ENCODE results near the gene DENND2C.
A peak's percentile ranks its signal among the peaks of the same experiment; 100 is the strongest.

DENND2C gene

GRCh38 chr1:114685851-114686250, 16.0 kb upstream of the DENND2C start:
- no peak for DNase-seq (ENCODE audit: low read depth in 2 of 2)

GRCh38 chr1:114677691-114678090, 7.8 kb upstream of the DENND2C start:
- no peak for DNase-seq (ENCODE audit: low read depth in 2 of 2)

DNA sequence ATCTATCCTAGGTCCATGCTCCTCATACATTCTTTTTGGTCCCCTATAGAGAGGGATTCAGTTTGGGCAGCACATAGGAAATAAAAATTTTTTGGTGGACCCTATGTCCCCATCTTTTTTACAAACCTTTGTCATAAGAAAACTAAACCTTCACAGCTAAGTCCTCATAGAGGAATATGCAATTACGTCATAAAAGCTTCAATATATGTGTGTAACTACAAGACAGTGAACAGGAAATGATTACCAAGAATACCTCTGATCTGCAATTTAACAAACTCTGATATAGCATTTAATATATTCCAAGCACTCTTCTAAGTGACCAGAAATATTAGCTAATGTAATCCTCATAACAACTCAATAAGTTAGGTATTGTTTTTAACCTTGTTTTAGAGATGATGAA, 6.3 kb upstream of the DENND2C start:
- no peak for DNase-seq (ENCODE audit: low read depth in 2 of 2)

DNA sequence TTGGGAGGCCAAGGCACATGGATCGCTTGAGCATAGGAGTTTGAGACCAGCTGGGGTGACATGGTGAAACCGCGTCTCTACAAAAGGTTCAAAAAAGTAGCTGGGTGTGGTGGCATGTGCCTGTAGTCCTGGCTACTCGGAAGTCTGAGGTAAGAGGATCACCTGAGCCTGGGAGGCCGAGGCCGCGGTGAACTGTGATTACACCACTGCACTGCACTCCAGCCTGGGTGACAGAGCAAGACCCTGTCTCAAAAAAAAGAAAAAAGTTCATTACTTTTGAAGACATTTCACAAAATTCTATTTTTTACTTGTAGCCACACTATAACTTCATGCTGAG, 2.1 kb upstream of the DENND2C start:
- no peak for DNase-seq (ENCODE audit: low read depth in 2 of 2)

DNA sequence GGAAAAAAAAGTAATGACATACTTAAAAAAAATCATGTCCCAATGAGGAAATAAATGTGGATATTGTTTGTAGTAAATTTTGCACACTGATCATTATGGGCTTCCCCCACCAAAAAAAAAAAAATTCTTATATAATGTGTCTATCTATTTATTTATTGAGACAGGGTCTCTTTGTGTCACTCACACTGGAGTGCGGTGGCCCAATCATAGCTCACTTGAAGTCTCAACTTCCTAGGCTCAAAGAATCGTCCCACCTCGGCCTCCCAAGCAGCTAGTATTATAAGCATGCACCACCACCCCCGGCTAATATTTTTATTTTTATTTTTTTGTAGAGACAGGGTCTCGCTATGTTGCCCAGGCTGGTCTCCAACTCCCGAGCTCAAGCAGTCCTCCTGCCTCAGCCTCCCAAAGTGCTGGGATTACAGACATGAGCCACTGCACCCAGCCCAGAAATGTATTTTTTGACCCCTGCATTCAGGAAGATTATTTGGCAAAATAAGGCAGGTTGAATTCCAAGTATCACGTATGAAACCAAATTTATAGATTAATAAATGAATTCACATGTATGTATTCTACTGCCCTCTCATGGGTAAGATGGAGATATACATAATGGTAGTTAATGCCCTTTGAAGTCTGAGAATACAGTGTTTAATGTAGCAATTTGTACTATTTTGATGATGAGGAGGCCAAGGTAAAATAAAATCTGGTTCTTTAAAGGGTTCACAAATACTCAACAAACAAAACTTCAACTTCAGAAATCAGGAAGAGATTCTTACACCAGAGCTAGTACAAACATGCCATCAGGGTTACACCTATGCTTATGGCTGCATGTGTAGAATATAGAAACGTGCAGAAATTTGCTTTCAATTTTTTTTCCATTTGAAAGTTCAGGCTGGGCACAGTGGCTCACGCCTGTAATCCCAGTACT, 1.4 kb upstream of the DENND2C start:
- DNase-seq (ENCODE audit: low read depth in 2 of 2), result no peak

DNA sequence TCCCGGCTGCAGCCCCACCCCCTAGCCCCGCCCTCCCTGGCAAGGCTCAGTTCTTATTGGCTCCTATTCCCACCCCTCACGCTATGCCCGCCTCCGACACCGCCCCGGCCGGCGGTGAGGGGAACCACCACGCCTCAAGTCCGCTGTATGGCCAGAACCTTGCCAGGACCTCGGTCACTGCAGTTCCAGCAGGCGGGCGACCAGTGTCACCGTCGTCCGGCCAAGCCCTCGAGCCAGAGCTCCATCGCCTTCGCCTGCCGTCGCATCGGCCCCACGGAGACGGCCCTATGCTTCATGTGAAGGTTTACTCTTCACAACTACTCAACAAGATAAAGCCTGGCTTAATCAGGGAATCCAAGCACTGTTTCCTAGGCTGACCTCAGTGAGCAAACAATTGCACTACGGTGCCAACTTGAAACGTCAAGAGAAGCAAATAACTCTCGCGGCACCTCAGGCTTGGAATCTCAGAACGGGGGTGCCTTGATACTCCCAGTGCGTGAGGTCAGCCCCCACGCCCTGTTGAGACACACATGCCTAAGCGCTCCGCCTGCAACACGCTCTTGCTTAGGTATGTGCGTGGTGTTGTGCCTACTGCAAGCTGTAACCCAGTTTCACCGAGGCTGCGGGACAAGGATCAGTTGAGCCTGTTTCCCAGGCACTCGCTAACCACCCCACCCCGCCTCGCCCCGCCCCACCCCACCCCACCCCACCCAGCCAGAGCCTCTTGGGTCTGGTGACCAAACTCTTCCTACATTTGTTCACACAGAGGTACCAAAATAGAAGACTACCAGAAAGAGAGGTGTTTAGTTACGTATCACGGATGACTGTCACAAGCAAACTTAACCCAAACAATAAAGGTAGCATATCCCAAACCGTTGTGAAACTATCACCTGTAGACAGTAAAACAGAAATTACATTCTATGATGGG, 498 bp upstream of the DENND2C start:
- DNase-seq (ENCODE audit: low read depth in 2 of 2), result peak; percentile 70 to 72

GRCh38 chr1:114668784-114669561, 876 bp downstream of the DENND2C start:
- no peak for DNase-seq (ENCODE audit: low read depth in 2 of 2)

DNA sequence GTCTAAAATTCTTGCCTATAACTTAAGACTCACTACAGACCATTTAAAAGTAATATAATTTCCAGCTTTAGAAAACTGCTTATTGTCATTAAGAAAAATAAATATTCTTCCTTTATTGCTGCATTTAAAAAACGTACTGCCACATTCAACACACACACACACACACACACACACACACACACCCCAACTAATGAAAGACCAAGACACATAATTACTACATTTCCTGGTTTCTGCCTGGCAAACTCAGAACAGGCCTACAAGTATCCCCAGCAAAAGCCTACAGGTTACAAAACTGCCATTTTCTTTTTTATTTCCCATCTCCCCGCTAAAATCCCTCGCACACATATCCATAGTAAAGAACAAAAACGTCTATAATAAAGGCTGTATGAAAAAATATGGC, 1.5 kb downstream of the DENND2C start:
- no peak for DNase-seq (ENCODE audit: low read depth in 2 of 2)

- no peak for DNase-seq (ENCODE audit: low read depth in 2 of 2)
Measured at GRCh38 chr1:114666954-114667353, 2.9 kb downstream of the DENND2C start.

- DNase-seq (ENCODE audit: low read depth in 2 of 2), result no peak
Measured at GRCh38 chr1:114660238-114660637, 9.6 kb downstream of the DENND2C start.

- DNase-seq (ENCODE audit: low read depth in 2 of 2), result no peak
Measured at GRCh38 chr1:114651893-114652292, 18.0 kb downstream of the DENND2C start.

- DNase-seq (ENCODE audit: low read depth in 2 of 2), result no peak
Measured at GRCh38 chr1:114648503-114648902, 21.3 kb downstream of the DENND2C start.

DNA sequence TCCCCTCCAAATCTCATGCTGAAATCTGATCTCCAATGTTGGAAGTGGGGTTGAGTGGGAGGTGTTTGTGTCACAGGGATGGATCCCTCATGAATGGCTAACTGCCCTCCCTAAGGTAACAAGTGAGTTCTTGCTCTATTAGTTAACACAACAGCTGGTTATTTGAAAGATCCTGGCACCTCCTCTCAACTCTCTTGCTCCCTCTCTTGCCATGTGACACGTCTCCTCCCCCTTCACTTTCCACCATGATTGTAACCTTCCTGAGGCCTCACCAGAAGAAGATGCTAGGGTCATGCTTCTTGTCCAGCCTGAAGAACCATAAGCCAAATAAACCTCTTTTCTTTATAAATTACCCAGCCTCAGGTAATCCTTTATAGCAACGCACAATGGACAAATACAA, 28.5 kb downstream of the DENND2C start:
- DNase-seq (ENCODE audit: low read depth in 2 of 2), result no peak

DNA sequence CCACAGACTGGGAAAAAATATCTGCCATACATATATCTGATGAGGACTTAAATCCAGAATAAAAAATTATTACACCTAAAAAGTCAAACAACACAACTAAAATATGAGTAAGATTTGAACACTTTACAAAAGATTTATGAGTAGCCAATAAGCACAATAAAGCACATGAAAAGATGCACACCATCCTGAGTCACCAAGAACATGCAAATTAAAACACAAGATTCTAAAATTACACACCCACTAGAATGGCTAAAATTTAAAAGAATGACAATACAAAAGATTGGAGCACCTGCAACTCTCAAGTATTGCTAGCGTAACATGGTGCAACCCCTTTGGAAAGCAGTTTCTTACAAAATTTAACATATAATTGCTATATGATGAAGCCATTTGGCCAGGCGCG, 30.9 kb downstream of the DENND2C start:
- no peak for DNase-seq (ENCODE audit: low read depth in 2 of 2)

GRCh38 chr1:114632427-114632826, 37.4 kb downstream of the DENND2C start:
- no peak for DNase-seq (ENCODE audit: low read depth in 2 of 2)

DNA sequence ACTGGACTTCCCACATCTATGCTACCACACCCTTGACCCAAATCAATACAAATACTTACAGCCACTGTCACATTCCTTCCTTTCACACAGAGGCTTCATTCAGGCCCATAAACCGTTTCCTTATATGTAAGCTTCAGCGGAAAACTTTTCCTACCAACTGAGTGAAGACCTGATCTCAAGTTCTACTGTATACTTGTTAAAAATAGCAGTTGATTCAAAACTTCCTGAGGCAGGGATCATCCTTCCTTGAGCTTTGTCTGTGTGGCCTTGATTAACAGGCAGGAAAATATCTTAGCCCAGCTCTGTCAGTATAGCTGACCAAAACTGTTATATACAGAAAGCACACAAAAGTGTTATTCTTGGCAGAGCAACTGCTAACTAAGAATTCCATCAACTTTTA, 42.7 kb downstream of the DENND2C start:
- DNase-seq (ENCODE audit: low read depth in 2 of 2), result no peak

DNA sequence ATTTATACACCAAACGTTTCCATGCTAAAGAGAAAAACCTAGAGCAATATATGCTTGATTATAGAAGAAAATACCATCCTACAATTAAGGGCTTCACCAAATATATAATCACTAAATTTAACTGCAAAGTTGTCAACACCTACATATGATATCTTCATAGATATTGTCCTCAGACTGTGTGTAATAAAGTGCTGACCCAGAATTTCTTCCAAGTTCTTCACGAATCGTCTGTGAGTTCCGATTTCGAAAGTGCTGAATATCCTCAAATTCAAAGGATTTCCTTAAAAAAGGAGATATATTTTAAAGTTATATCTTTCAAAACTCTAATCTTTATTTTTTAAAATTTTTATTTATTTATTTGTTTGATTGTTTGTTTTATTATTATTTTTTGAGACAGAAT, 46.5 kb downstream of the DENND2C start:
- no peak for DNase-seq (ENCODE audit: low read depth in 2 of 2)

DNA sequence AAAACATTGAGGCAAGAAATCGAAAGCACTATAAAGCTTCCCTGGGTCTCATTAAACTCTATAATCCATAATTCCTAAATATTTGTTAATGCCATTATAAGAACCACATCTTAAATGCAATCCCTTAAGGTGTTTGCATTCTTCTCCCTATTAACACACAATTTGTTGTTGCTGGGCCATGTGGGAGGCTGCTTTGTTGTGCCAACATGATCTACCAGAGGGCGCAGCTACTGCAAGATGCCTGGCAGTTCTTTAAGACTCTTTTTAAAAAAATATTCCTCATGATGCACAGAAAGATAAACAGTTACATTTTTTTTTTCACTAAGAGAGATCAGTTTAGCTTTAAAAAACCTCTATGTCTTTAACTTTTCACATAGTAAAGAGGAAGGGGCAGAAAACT, 49.4 kb downstream of the DENND2C start:
- DNase-seq (ENCODE audit: low read depth in 2 of 2), result no peak

- no peak for DNase-seq (ENCODE audit: low read depth in 2 of 2)
Measured at GRCh38 chr1:114618606-114619005, 51.2 kb downstream of the DENND2C start.

- no peak for DNase-seq (ENCODE audit: low read depth in 2 of 2)
Measured at GRCh38 chr1:114610546-114611245, 59.2 kb downstream of the DENND2C start.

- DNase-seq (ENCODE audit: low read depth in 2 of 2), result no peak
Measured at GRCh38 chr1:114609826-114610225, 60.0 kb downstream of the DENND2C start.
